ENCODE measurements around the gene GRIN2D.

The GRIN2D gene

DNA sequence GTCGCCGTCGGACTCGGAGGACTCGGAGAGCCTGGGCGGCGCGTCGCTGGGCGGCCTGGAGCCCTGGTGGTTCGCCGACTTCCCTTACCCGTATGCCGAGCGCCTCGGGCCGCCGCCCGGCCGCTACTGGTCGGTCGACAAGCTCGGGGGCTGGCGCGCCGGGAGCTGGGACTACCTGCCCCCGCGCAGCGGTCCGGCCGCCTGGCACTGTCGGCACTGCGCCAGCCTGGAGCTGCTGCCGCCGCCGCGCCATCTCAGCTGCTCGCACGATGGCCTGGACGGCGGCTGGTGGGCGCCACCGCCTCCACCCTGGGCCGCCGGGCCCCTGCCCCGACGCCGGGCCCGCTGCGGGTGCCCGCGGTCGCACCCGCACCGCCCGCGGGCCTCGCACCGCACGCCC is 49.8 kb downstream of the GRIN2D start:
- no peak for DNase-seq
